Epidermal melanocyte (primary cell): ENCODE results near the gene FETUB.

ENCODE experiments used
- DNase-seq: peaks from one replicate; pipeline ENCODE4 v3.0.0; 2011; ENCODE audit warnings: low spot score; ENCODE audit not compliant: insufficient read length

The FETUB gene

GRCh38 chr3:186612721-186613636 lies 27.2 kb upstream of the FETUB start, which contains the start of gene AHSG:
TSS of gene AHSG (plus strand) at chr3:186613060. CDS start at chr3:186613142, 82 bp downstream.
- no peak for DNase-seq

- DNase-seq: no peak
Observed at GRCh38 chr3:186613637-186614265, 26.4 kb upstream of the FETUB start.

GRCh38 chr3:186614266-186614596 lies 26.0 kb upstream of the FETUB start:
- no peak for DNase-seq

GRCh38 chr3:186614597-186615483 lies 25.4 kb upstream of the FETUB start:
- DNase-seq: peak; percentile 74

- no peak for DNase-seq
Observed at GRCh38 chr3:186616299-186616617, 23.9 kb upstream of the FETUB start.

GRCh38 chr3:186617036-186617946 lies 22.9 kb upstream of the FETUB start:
- peak; percentile 95 for DNase-seq

GRCh38 chr3:186618318-186618938 lies 21.8 kb upstream of the FETUB start:
- no peak for DNase-seq

- no peak for DNase-seq
Observed at GRCh38 chr3:186619787-186620212, 20.4 kb upstream of the FETUB start.

- DNase-seq: no peak
Observed at GRCh38 chr3:186620213-186621092, 19.7 kb upstream of the FETUB start.

GRCh38 chr3:186621894-186622650 lies 18.1 kb upstream of the FETUB start:
- DNase-seq: no peak

- no peak for DNase-seq
Observed at GRCh38 chr3:186622651-186623310, 17.4 kb upstream of the FETUB start.

- DNase-seq: no peak
Observed at GRCh38 chr3:186624598-186624997, 15.6 kb upstream of the FETUB start.

GRCh38 chr3:186625600-186626042 lies 14.6 kb upstream of the FETUB start:
- DNase-seq: no peak

- no peak for DNase-seq
Observed at GRCh38 chr3:186626254-186626847, 13.8 kb upstream of the FETUB start.

- DNase-seq: no peak
Observed at GRCh38 chr3:186627852-186628414, 12.3 kb upstream of the FETUB start.

GRCh38 chr3:186628756-186629155 lies 11.4 kb upstream of the FETUB start:
- no peak for DNase-seq

GRCh38 chr3:186630950-186631641 lies 9.1 kb upstream of the FETUB start:
- DNase-seq: no peak
